Right lobe of liver (tissue), 4 donors: ENCODE measurements around the gene CRYL1.

ENCODE experiments used
- CTCF ChIP-seq, 4 donors: fragments of 200-600 bp in 3 of 4; fragments of 450-650 bp in 1 of 4; IDR thresholded peaks; one replicate each; pipeline versions ENCODE4 v1.5.1 to v1.8.0; 2016 to 2022; ENCODE audit warnings: antibody characterized with exemption in 4 of 4, mild to moderate bottlenecking in 2 of 4
- POLR2A ChIP-seq: fragments of 450-650 bp; IDR thresholded peaks from one replicate; pipeline ENCODE4 v1.6.1; 2017; ENCODE audit warnings: antibody characterized with exemption, mild to moderate bottlenecking
- donor health status: DM: no; HTN: no; CAD: no.
- donor health status: DM: no; HTN: no; CAD: no.
- donor health status: DM: no; HTN: yes; CAD: no.

- TF ChIP-seq CTCF (IDR thresholded peaks at IDR 0.05) (no peak), POLR2A (no peak)
Observed at GRCh38 chr13:20525144-20525600, 485 bp downstream of the CRYL1 start.
